Activated CD8-positive, alpha-beta memory T cell treated with anti-CD3 and anti-CD28 coated beads, Interleukin-2, amount 50 U/mL, for 24 hours (primary cell): ENCODE data around the gene TMEM115.

Experiments
- DNase-seq: peaks from one replicate; pipeline ENCODE4 v3.0.0-alpha.2; 2020; ENCODE audit errors: extremely low read depth

TMEM115 gene

DNA sequence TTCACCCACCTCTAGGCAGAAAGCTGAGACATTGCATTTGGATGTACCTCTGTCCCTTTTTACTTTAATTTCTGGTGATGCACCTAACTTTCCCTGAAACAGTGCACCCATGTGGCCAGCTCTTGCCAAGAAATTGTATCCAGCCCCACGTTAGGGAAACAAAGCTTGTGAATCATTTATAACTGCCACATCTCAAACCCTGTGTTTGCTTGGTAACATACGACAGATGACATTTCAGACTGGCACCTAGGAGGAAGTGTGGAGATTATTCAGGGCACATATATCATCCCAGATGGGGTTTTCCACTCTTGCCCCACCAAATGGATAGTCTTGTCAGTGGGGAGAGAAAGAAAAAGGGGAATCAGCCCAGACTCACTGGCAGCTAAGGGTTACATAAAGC is 6.5 kb downstream of the TMEM115 start:
- no peak for DNase-seq

DNA sequence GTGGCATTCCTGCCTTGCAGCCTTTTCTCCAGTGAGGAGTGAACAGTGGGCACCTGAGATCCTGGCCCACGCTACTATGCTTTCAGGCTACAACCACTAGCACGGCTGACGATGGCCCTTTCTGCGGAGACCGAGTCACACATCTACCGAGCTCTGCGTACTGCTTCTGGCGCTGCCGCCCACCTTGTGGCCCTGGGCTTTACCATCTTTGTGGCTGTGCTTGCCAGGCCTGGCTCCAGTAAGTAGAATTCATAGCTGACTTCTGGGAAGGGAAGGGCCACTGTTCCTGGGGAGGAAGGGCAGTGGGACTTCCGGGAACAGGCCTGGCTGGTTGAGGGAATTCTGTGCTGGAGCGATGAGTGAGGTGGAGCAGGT is 8.0 kb downstream of the TMEM115 start:
- DNase-seq: no peak

GRCh38 chr3:50350527-50351322 is 8.6 kb downstream of the TMEM115 start, which contains the start of the genes CYB561D2 and NPRL2:
Gene CYB561D2, plus strand, starts transcription at chr3:50350862. Its CDS starts 572 bp downstream, at chr3:50351434.
Gene NPRL2, minus strand, starts transcription at chr3:50350775. Its CDS starts 123 bp downstream, at chr3:50350652.
- DNase-seq: peak; percentile 100

DNA sequence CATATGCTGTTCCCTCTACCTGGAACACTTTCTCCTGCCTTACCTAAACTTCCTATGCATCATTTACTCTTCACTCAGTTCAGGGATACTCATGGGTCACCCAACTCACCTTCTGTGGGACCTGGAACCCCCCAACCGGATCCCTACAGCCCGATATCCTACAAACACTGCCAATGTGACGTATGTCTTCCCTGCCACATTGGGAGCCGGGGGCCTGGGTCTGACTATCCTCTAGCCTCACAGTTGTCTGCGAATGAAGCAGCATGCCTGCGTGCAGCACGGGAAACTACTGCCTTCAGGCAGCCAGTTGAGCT is 9.2 kb downstream of the TMEM115 start:
- no peak for DNase-seq

- DNase-seq: peak; percentile 37
Observed at GRCh38 chr3:50347187-50347813, 12.0 kb downstream of the TMEM115 start.

DNA sequence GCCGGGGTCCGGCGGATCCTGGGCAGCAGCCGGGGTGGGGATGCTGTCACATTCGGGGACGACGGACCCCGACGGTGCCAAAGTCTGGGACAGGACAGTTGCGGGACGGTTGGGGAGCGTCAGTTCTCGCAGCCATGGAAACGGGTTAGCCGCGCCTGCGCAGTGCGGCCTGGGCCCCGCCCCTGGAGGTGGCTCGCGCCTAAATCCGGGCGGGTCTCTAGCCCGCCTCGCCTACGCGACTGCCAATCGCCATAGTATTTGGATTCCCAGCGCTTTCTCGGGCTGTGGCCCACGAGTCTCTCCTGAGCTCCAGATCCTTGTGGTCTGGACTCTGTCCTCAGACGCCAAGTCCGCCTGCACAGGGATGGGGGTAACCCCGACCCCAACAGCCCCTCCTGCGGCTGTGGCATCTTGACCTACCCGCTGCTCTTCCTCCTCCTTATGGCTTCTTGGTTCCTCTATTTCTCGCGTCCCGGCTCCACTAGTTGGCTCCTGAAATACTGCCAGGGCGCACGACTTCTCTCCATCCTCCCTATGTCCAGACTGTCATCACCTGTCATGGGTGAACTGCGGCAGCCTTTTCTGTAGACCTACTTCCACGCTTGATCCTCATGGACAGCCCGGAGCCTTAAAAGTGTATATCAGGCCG is 13.6 kb downstream of the TMEM115 start, which contains the start of gene ZMYND10:
ZMYND10 (minus strand) TSS at position 147 of the 649 bp plus-strand sequence. CDS start 153 bp downstream, outside the sequence.
- DNase-seq: no peak

DNA sequence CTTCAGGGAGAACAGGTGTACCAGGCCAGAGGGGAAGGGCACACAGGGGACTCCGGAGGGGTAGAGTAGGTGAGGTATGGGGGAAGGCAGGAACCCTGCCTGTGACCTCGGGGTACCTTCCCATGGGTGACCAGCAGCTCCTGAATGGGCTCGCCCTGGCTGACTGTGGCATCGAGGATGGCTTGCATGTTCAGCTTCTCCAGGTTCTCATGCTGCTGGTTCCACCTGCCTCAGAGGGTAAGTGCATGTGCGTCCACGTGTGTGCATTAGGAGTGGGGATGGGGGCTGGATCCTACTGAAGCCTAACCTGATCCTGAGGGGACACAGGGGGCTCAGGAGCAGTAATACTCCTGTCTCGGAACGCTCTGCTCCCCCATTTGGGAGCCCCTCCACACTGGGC is 14.3 kb downstream of the TMEM115 start:
- no peak for DNase-seq

- no peak for DNase-seq
Observed at GRCh38 chr3:50342813-50343633, 16.3 kb downstream of the TMEM115 start.

DNA sequence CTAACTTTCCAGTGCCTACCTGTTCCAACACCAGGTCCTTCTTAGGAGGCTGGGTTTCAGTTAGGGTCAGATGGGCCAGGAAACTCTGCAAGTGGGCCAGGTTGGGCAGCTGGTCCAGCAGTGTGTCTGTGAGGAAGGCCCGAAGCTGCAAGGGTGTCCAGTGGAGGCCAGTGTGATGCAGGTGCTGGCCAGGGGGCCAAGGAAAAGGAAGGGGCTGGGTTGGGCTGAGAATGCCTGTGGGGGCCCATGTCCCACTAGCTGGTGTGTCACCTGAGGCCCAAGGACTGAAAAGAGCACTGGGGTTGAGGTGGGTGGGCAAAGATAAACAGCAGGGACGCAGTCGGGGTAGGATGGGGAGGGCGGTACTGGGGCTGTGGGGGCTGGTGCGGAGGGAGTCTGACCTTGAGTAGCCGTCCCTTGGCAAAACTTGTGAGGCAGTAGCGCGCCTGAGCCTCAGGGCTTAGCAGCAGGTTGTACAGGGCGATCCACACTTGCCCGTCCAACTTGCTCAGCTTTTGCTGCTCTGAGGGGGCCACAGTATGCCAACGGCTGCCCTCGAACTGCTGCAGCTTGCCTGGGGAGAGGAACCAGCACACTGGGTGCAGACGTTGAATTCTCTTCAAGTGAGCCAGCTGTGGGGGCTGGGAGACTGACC is 17.2 kb downstream of the TMEM115 start:
- DNase-seq: no peak

GRCh38 chr3:50341537-50341936 is 17.8 kb downstream of the TMEM115 start:
- DNase-seq: no peak

GRCh38 chr3:50340448-50341329 is 18.6 kb downstream of the TMEM115 start, which contains the start of gene RASSF1:
Gene RASSF1, minus strand, starts transcription at chr3:50340836. Its CDS starts 31 bp downstream, at chr3:50340805.
- DNase-seq: no peak

- DNase-seq: no peak
Observed at GRCh38 chr3:50340147-50340447, 19.2 kb downstream of the TMEM115 start.

DNA sequence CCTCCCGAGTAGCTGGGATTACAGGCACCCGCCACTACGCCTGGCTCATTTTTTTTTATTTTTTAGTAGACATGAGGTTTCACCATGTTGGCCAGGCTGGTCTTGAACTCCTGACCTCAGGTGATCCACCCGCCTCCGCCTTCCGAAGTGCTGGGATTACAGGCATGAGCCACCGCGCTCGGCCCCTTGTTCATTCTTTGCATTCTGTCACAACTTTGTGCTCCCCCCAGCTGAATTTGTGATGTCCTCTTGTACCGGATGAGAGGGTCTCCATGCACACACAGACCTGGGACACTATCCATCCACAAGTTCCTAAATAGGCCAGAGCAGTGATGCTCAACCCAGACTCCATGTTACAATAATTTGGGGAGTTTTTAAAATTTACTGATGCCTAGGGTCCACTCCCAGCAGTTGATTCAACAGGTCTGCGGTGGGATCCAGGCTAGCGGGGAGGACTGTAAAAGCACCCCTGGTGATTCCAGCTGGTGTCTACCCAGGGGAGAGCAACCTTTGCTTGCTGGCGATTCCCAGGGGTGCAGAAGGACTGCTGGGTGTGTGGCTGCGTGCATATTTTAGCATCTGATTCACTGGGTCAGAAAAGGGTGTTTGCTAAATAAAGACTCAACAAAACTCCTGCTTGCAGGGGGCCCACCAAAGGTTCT is 19.7 kb downstream of the TMEM115 start:
- DNase-seq: no peak

DNA sequence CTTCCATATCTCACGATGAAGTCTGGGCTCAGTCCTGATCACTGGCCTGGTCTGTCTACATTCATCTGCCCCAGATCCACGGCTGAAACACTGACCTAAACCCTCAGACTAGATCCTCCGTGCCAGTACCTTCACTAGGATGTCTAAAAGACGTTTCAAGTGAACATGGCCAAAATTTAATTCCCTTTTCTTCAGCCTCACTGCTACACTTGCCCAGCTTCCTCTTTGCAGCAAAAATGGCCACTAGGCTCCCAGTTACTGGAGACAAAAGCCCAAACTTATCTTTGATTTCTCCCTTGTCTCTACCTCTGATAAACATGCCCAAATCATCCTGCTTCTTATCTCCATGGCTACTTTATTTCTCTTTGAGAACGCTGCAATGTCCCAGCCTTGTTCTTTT is 20.4 kb downstream of the TMEM115 start:
- no peak for DNase-seq

GRCh38 chr3:50337175-50337861 is 22.0 kb downstream of the TMEM115 start:
- peak; percentile 94 for DNase-seq

DNA sequence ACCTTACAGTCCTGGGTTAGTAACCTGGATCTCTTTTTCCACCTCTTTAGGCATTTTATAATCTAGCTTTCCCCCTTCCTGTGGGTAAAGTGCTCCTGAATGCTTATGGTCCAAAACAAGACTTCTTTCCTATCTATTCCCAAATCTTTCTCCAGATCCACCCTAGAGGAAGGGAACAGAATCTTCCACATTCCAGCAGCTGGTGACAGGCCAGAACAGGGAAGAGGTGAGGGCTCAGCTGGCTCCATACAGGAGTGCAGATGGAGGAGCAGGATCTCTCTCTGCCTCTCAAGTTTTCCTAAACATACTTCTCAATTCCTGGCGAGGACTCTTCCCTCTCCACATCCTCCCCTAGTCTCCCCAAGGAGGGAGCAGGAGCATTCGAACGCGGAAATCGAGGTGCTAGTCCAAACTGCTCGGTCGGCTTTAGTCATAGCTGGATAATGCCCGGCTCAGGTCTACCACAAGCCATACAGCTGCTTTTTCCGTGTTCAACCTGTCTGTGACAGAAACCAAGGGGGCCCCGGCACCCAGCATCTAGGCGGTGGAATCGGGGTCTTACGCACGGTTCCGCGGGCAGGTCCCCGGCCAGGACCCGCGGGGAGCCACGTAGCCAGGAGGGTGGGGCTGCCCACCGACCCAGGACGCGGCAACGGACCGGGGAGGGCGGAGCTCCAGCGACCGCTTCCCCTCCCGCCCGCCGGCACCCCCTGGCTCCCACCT is 22.7 kb downstream of the TMEM115 start:
- no peak for DNase-seq

DNA sequence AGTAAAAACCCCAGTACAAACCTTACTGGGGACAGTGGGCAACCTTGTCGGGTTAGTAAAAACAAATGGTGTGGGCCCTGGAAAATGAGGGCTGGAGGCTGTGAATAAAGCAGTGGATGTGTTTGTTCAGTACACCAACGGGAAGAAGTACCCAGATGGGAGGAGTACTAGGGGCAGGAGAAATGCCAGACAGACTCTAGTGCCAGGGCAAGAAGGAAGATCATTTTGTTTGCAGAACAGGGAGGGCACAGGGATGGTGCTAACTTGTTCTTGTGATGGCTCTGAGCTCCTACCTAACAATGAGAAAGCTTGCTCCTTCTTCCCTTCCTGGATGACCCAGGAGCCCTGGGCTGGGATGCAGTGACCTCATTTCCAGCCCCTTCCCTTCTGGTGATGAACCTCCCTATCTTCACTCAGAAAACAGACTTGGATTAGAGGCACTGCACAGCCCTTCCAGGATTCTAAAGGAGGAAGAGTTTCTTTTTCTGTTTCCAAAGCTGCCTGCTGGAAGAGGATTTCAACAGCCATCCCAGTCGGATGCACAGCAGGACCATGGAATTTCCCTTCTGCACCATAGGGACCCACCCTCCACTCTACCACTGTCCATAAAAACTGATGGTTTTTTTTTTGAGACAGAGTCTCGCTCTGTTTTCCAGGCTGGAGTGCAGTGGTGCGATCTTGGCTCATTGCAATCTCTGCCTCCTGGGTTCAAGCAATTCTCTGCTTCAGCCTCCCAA is 24.8 kb downstream of the TMEM115 start:
- DNase-seq: no peak
